GM19099 (cell line): Measurements from ENCODE around the gene AURKAIP1.

ENCODE experiments used
- POLR2A ChIP-seq: IDR thresholded peaks from 3 replicates; pipeline ENCODE4 v1.6.1; 2011; ENCODE audit warnings: low read depth; ENCODE audit not compliant: insufficient read length; ENCODE audit errors: extremely low read depth

AURKAIP1 gene

DNA sequence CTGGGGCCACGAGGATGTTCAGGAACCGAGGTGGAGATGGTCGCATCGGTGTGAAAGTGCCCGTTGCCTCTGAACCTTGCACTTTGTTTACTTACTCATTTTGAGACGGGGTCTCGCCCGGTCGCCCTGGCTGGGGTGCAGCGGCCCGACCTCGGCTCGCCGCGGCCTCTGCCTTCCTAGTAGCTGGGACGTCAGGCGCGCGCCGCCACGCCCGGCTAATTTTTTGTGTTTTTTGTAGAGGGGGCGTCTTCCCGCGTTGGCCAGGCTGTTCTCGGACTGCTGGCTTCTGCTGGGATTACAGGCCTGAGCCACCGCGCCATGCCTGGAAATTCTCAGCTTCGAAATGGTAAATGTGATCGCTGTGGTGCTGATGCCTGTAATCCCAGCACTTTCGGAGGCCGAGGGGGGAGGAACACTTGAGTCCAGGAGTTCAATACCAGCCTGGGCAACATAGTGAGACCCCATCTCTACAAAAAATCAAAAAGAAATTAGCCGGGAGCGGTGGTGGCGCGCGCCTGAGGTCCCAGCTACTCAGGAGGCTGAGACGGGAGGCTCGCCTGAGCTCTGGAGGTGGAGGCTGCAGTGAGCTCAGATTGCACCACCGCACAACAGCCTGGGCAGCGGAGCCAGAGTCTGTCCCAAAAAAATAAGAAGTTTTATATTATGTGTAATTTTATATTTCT is 32.8 kb upstream of the AURKAIP1 start:
- no peak for TF ChIP-seq POLR2A

DNA sequence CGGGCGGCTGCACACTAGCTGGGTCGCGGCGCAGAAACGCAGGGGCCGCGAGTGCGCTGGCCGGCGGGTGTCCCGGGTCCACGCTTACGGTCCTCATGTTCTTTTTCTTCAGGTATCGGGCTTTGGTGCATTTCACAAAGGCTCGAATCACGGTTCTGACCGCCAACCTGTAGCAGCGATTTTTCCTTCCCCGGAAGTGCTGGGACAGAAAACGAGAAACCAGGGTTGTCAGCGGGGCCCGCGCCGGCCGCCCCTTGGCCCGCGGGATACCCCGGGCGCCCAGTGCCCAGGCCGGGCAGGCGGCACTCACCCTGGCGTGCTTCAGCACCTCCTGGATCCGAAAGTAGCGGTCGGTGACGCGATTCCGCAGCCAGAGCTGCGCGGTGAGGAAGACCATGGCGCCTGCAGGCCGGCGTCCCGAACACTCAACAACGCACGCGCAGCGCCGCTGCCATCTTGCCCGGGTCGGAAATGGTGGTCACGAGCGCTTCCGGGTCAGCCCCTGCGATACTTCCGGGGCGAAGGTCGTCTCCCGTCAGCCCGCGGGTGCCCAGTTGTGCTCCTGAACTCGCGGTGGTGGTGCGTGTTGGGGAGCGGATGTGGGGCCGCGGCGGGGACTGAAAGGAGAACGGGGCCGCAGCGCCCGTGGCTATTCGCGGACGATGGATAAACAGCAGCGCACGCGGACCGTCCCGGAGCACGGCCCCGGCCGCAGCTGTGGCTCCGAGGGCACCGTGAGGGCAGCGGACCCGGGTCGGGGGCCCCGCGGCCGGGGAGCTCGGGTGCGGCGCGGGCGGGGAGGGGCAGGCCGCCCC is 32.0 kb upstream of the AURKAIP1 start, which contains the start of gene MRPL20:
MRPL20 (minus strand) TSS at position 473 of the 815 bp plus-strand sequence; CDS start at position 397, 76 bp downstream.
- TF ChIP-seq POLR2A: peak; percentile 94

DNA sequence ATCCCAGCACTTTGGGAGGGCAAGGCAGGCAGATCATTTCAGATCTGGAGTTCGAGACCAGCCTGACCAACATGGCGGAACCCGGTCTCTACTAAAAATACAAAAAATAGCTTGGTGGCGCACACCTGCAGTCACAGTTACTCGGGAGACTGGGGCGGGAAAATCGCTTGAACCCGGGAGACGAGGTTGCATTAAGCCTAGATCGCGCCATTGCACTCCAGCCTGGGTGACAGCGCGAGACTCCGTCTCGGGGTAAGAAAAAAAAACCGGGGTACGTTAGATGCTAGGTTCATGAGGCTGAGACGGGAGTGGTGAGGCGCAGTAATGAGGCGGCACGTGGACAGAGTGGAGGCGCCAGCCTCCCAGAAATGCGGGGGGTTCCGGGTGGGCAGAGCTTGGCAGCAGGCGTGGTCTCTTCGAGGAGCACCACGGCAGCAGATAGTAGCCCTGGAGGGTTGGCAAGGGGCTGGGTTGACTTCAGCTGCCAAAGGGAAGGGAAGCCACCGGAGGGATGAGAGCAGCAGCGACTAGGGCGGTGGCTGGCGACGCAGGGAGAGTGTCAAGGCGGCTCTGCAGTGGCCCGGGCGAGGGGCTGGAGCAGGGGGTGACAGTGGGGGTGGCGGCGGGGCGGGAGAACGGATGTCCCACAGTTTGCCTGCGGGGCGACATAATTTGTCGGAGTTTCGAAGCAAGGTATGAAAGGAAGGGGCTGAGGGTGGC is 31.3 kb upstream of the AURKAIP1 start:
- no peak for TF ChIP-seq POLR2A

DNA sequence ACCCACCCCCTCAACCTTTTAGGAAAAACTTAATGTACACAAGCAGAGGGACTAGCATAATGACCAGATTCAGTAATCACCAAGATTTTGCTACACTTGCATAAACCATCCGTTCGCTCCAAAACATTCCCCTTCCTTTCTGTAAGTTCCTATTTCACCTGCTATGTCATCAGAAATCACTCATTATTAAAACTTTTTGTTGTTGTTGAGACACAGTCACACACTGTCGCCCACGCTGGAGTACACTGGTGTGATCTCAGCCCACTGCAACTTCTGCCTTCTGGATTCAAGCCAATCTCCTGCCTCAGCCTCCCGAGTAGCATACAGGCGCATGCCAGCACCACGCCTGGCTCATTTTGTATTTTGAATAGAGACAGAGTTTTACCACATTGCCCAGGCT is 28.6 kb upstream of the AURKAIP1 start:
- TF ChIP-seq POLR2A: peak; percentile 29

DNA sequence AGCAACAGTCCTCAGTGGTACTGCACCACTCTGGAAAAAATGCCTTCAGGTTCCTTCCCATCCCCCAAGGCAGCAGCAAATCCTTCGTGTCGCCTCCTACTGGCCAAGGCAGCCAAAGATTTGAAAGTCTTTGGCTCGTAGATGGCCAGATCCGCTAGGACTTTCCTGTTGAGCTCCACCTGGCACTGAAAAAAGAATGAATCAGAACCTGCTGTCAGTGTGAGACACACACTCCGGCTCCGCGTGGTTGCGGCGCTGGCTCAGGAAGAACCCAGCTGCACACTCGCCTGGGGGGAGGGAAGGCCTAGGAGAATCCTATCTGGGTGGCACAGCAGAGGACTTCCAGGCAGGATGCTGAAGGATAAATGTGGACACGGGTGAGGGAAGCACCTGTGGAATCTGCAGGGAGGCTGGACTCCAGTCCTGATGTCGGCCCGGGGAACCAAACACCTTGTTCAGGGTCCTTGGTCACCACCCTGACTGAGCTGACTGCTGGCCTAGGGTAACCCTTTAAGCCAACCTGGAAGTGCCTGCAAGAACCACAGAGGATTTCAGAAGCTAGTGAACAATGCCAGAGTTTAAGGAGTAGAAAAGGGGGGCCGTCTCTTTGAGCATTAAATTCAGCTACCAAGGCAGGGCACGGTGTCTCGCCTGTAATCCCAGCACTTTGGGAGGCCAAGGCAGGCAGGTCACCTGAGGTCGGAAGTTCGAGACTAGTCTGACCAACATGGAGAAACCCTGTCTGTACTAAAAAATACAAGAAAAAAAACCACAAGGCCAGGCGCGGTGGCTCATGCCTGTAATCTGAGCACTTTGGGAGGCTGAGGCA is 27.3 kb upstream of the AURKAIP1 start:
- TF ChIP-seq POLR2A: peak; percentile 9

DNA sequence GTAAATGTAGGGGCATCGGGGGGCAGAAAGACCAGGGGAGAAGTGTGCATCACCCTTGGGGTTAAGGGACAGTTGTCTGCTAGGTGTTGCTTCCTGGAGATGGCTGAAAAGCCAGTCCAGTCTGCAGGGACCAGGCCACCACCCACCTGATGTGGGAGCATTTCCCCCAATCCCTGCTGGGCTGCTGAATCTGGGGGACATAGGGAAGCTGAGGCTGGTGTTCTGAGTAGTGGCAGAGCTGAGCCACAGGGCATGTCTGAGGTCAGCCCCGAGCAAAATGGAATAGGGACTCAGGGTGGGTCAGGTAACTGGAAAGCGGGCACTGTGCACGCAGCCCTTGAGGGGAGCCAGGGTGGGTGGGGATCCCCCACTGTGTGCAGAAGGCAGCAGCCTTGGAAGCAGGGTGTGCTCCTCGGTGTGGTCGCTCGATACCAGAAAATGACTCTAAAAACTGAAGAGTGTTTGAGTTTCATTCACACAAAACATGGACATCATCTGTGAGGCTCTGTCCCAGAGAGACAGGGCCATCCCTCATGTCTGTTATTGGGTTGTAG is 26.5 kb upstream of the AURKAIP1 start:
- TF ChIP-seq POLR2A: peak; percentile 8

DNA sequence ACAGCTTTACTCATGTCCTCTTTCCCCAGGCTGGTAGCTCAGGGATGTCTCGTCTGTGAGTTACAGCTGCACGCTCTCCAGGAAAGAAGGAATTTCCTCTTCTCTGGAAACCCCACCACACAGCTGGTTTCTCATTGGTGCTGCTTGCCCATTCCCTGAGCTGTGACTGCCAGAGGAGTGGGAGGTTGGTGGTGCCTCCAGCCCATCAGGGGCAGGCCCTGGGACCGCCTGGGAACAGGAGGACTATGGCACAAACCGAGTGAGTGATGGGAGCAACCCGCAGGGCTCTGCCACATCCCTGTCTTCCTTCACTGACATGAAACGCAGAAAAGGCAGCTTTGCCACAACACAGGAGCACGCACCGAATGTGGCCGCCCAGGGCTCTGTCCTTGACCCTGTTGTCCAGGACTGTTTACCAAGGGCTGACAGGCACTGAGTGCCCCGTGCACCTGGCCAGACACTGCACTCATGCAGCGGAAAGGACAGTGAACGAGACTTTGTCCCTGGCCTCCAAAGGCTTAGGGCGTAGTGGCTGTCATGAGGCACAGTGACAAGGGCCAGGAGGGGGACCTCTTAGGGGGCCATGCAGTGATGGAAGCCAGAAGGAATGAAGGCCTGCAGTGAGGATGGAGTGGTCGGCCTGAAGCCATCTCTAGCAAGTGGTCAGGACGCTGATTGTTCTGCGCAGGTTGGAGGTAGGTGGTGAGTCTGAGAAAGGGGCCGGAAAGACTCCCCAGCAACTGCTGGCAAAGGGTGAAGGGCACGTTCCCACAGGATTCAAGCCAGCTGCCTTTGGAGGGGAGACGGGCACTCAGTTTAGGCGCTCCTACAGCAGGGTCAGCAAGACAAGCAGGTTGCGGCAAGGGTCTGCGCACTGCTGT is 25.8 kb upstream of the AURKAIP1 start:
- no peak for TF ChIP-seq POLR2A

DNA sequence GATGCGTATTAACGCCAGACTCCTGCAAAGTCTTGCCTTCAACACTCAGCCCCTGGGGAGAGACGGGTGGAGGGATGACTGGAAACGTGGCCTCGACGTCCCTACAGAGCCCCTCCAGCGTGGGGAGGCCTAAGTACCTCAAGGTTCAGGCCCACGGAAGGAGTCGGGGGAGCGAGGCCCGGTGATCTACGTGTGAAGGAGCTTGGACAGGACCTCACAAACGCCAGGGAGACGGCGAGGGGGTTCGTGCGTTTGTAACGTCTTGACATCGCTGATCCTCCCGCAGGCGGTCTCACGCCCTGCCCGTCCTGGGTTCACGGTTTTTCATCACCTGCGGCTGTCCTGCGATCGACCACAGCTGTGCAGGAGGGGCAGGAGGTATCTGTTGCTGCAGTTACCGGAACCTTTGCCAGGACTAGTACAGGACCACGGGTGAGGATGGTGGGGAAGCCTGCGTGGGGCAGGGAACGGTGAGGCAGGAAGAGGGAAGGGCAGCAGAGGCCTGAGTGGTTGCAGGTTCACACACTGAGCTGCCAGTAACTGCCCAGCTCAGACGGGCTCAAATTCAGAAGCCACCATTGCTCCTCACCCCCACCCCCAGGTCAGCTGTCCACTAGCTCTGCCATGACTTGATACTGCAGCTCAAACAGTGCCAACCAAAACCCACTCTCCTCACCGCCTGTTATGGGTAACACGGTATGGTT is 25.0 kb upstream of the AURKAIP1 start:
- TF ChIP-seq POLR2A: no peak

DNA sequence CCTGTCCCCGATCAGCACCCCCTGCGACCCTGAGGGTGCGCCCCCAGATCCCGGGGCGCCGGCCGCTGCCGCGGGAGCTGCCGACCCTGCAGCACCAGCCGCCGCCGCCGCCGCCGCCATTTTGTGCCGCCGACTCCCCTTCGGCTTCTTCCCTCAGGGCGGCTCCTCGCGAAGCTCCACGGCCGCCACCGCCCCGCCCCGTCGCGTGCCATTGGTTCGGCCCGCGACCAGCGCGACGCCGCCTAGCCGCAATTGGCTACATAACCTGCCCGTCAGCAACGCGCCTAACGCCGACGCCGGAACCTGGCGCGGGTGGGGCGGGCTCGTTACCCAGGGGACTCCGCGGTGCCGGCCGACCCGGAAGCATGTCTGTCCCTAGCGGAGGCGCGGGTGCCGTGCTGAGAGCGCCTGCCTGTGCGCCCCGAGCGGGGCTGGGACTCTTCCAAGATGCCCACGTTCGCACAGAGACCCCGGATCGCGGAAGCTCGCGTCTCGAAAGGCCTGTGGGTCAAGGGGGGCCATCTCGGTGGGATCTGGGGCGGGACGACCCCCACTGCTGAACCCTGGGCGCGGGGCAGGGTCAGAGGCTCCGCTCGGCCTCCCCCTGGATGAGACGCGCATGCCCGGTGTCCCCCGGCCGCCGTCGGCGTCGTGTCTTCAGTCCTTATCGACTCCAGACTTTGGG is 24.3 kb upstream of the AURKAIP1 start, which contains the start of gene CCNL2:
CCNL2 (minus strand) TSS at position 149 of the 685 bp plus-strand sequence; CDS start at position 120, 29 bp downstream.
- peak; percentile 97 for TF ChIP-seq POLR2A

DNA sequence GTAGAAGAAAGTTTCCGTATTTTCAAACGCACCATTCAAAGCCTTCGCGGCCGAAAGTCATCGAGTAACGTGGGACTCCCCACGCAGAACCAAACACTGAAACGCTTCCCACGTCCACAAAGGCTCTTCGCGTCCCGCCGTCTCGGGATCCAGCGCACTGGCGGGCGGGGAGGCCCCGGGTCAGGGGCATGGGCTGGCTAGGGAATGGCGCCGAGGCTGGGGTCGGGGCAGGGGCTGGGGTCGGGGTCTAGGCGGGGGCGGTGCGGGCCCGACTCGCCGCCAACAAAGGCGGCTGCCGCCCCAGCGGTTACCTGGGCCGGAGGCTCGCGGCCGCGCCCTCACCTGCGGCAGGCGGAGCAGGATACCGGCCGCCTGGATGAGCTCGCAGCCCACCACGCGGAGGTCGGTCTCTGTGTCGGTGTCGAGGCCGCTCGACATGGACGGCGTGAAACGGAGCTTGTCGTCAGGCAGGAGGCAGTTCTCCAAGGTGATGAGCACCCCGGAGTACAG is 23.7 kb upstream of the AURKAIP1 start:
- TF ChIP-seq POLR2A: no peak

DNA sequence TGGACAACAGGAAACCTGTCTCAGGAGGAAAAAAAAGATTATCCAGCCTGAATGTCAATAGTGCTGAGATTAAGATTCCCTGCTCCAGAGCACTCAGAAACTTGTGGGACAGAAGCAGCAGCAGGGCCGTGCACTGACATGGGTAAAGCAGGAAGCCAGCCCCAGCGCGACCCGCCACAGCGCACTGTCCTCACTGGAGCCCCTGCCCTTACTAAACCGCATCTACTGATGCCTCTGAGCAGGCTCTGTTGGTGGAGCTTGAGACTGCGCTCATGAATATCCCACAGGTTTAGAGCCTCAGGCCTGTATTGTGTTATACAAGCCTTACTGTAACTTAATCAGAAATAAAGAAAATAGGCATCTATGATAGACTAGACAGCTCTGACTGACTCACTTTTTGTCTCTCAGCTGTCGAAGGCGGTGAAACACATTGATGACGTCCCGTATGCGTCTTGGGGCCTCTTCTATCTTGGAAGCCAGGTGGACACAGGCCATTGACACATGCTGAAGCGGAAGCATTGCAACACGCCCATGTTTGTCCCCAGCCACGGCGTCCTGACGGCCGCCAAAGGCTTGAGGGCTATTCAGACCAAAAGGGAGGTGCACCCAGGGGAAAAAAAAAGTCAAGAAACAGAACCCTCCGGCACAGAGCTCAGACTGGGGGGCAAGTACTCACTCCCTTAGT is 23.0 kb upstream of the AURKAIP1 start:
- TF ChIP-seq POLR2A: no peak
